CD14-positive monocyte (primary cell): Measurements from ENCODE around the gene SPATA13. TPM values are rescaled to one million over a fixed set of nuclear protein-coding genes. Genes with fewer than 3 reads are reported as not detected.

ENCODE experiments used
- DNase-seq, 3 donors: peaks; one replicate each; pipeline ENCODE4 v3.0.0-alpha.2; 2011 to 2022
- H2AFZ ChIP-seq: 2 replicates; pipeline ENCODE4 v1.6.0; 2012; ENCODE audit warnings: mild to moderate bottlenecking, low read depth, low read length, inconsistent platforms; ENCODE audit not compliant: insufficient read depth, poor library complexity, severe bottlenecking
- H3K27ac ChIP-seq, 2 donors: 1 replicate in 1 of 2; 2 replicates in 1 of 2; pipeline ENCODE4 v1.5.1; 2012 to 2013; ENCODE audit warnings: low read length in 2 of 2, control low read depth in 1 of 2, inconsistent platforms in 1 of 2, low read depth in 1 of 2, mild to moderate bottlenecking in 1 of 2
- H3K27me3 ChIP-seq, 2 donors: one replicate each; pipeline versions ENCODE4 v1.6.0 to v1.6.1; 2011 to 2013; ENCODE audit warnings: low read length in 2 of 2; ENCODE audit not compliant: control insufficient read depth in 2 of 2, insufficient read depth in 2 of 2
- H3K36me3 ChIP-seq, 2 donors: replicated peaks in 1 of 2; 1 replicate in 1 of 2; 2 replicates in 1 of 2; pipeline versions ENCODE4 v1.5.1 to v1.6.1; 2012 to 2013; ENCODE audit warnings: low read length in 2 of 2, control low read depth in 1 of 2, inconsistent platforms in 1 of 2, mild to moderate bottlenecking in 1 of 2; ENCODE audit not compliant: insufficient read depth in 2 of 2, control insufficient read depth in 1 of 2
- H3K4me1 ChIP-seq, 2 donors: 1 replicate in 1 of 2; 2 replicates in 1 of 2; pipeline versions ENCODE4 v1.5.1 to v1.6.1; 2012 to 2013; ENCODE audit warnings: low read length in 2 of 2, control low read depth in 1 of 2, inconsistent platforms in 1 of 2, mild to moderate bottlenecking in 1 of 2, moderate library complexity in 1 of 2; ENCODE audit not compliant: insufficient read depth in 2 of 2, control insufficient read depth in 1 of 2
- H3K4me2 ChIP-seq: replicated peaks from 2 replicates; pipeline ENCODE3; 2012; ENCODE audit warnings: low read length, moderate library complexity, mild to moderate bottlenecking; ENCODE audit not compliant: poor library complexity, severe bottlenecking; ENCODE audit errors: extremely low read depth
- H3K4me3 ChIP-seq, 3 experiments: fragments of 200-600 bp in 1 of 3; sonication (generic) in 1 of 3; replicated peaks in 1 of 3; 1 replicate in 2 of 3; 2 replicates in 1 of 3; pipeline ENCODE4 v1.5.1; 2011 to 2013; ENCODE audit warnings: low read length in 3 of 3, mild to moderate bottlenecking in 3 of 3, control low read depth in 2 of 3, low read depth in 2 of 3, inconsistent platforms in 1 of 3, moderate library complexity in 1 of 3
- H3K79me2 ChIP-seq: 2 replicates; pipeline ENCODE4 v1.6.0; 2012; ENCODE audit warnings: mild to moderate bottlenecking, control low read depth, inconsistent platforms, low read length, moderate library complexity; ENCODE audit not compliant: insufficient read depth
- H3K9ac ChIP-seq: 2 replicates; pipeline ENCODE4 v1.6.0; 2017; ENCODE audit warnings: low read length, mild to moderate bottlenecking; ENCODE audit not compliant: insufficient read depth, poor library complexity, severe bottlenecking
- H3K9me3 ChIP-seq, 2 donors: replicated peaks in 1 of 2; 1 replicate in 1 of 2; 2 replicates in 1 of 2; pipeline versions ENCODE4 v1.5.1 to v1.6.1; 2012 to 2013; ENCODE audit warnings: low read length in 2 of 2, control low read depth in 1 of 2; ENCODE audit not compliant: control insufficient read depth in 1 of 2, insufficient read depth in 1 of 2
- H4K20me1 ChIP-seq: 2 replicates; pipeline ENCODE4 v1.6.0; 2012; ENCODE audit warnings: mild to moderate bottlenecking, low read length, control low read depth, moderate library complexity; ENCODE audit not compliant: insufficient read depth
- H3K27ac Mint-ChIP-seq, 7 donors: one replicate each; pipeline ENCODE4 v1.8.0; 2020; ENCODE audit warnings: mild to moderate bottlenecking in 7 of 7, mixed read lengths in 7 of 7, moderate library complexity in 6 of 7, inconsistent platforms in 2 of 7
- H3K27me3 Mint-ChIP-seq, 3 donors: one replicate each; pipeline ENCODE4 v1.8.0; 2021 to 2022; ENCODE audit warnings: low read depth in 3 of 3, mild to moderate bottlenecking in 3 of 3, mixed read lengths in 3 of 3, moderate library complexity in 3 of 3, inconsistent platforms in 1 of 3
- H3K36me3 Mint-ChIP-seq, 2 donors: one replicate each; pipeline ENCODE4 v1.8.0; 2020; ENCODE audit warnings: mixed read lengths in 2 of 2, inconsistent platforms in 1 of 2, mild to moderate bottlenecking in 1 of 2
- H3K4me1 Mint-ChIP-seq: one replicate; pipeline ENCODE4 v1.8.0; 2020; ENCODE audit warnings: mild to moderate bottlenecking, mixed read lengths
- H3K4me3 Mint-ChIP-seq, 2 donors: one replicate each; pipeline ENCODE4 v1.8.0; 2020; ENCODE audit warnings: mild to moderate bottlenecking in 2 of 2, mixed read lengths in 2 of 2, moderate library complexity in 1 of 2
- H3K9me3 Mint-ChIP-seq, 7 donors: one replicate each; pipeline ENCODE4 v1.8.0; 2020 to 2022; ENCODE audit warnings: mixed read lengths in 7 of 7, mild to moderate bottlenecking in 6 of 7, moderate library complexity in 6 of 7, inconsistent platforms in 2 of 7
- WGBS: methylation state at CpG from one replicate; pipeline ENCODE4 v1.1.5; 2013; ENCODE audit warnings: missing lambda C conversion rate; ENCODE audit not compliant: insufficient coverage; 5-methylcytosine and 5-hydroxymethylcytosine counted together
- intact Hi-C, 2 donors: fragments of 100-400 bp; cut with micrococcal nuclease; formaldehyde crosslinking; loops; one replicate each; pipeline versions ENCODE4 v1.15.0 to v1.15.1; 2023
- polyA plus RNA-seq, 3 donors: library from polyadenylated mRNA; depleted of rRNA in 1 of 3; unstranded in 2 of 3; stranded (reverse) in 1 of 3; fragments of 300-500 nt in 2 of 3; fragments of >200 nt in 1 of 3; fragmentation: Illumina TruSeq in 2 of 3; gene quantifications; 1 replicate in 2 of 3; 2 replicates in 1 of 3; pipeline ENCODE4 v1.2.3, GENCODE V29; 2012 to 2021
- TF ChIP-seq, protein P1 (sequence below): fragments of 200-600 bp; IDR thresholded peaks from one replicate; pipeline ENCODE4 v1.8.0; 2022; ENCODE audit warnings: antibody characterized with exemption, mild to moderate bottlenecking

Gene SPATA13
- polyA plus RNA-seq, 3 donors, result 9.3 to 44.7 (median 11.6) TPM

DNA sequence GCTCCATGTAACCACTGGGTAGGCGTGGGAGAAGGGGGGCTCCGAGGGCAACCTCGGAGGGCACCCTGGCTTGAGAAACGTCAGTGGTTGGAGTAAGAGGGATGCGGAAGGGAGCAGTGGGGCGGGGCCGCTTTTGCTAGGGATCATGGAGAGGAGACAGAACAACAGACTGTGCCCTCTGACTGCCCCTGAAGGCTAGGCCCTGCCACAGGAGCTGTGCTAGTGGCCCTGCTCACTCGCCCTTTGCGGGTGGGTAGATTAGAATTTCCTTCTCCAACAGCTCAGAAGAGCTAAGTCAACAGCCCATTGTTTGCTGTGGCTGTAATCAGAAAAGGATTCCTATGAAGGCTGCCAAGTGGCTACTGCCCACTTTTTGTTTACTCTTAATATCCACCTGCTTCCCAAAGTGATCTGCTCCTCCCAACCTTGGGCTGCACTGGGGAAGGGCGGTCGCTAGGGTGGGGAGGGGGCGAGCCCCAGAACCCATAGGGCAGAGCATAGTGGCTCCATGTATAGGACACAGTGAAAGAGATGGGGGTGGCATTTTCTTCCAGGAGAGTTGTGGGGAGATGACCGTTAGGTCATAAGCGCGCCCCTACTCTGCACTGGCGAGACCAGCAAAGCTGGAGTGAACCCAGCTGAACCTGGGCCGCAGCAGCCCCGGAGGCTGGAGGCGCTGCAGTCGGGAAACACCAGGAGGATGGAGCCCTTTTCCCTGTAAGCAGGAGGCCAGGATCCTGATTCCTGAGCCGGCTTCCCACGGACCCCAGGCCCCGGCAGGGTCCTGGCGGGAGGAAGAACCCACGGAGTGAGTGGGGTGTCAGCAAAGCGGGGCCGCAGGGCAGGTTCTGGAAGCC lies 146.9 kb downstream of the SPATA13 start:
- H3K9me3 Mint-ChIP-seq, result no peaks in the 10 kb centered on the region
- peak overlapping the region in 2 of 7 donors; percentile 31 to 54 for H3K27ac Mint-ChIP-seq
- no peak overlapping the region for H3K4me3 ChIP-seq
- no peaks in the 10 kb centered on the region for H3K9me3 ChIP-seq
- no peaks in the 10 kb centered on the region for H3K27me3 ChIP-seq
- no peak overlapping the region for H3K9ac ChIP-seq
- DNase-seq, result no peak
- peaks cover 0 to 17% (median 16%) of the 10 kb centered on the region in 3 donors for H3K27me3 Mint-ChIP-seq
- no peak overlapping the region for H3K4me2 ChIP-seq
- H4K20me1 ChIP-seq, result no peaks in the 10 kb centered on the region
- no peaks in the 10 kb centered on the region for H3K4me1 ChIP-seq
- H3K36me3 ChIP-seq, result peaks cover 28 to 39% of the 10 kb centered on the region in 2 donors
- H3K27ac ChIP-seq, result no peak overlapping the region
- TF ChIP-seq, protein P1, sequence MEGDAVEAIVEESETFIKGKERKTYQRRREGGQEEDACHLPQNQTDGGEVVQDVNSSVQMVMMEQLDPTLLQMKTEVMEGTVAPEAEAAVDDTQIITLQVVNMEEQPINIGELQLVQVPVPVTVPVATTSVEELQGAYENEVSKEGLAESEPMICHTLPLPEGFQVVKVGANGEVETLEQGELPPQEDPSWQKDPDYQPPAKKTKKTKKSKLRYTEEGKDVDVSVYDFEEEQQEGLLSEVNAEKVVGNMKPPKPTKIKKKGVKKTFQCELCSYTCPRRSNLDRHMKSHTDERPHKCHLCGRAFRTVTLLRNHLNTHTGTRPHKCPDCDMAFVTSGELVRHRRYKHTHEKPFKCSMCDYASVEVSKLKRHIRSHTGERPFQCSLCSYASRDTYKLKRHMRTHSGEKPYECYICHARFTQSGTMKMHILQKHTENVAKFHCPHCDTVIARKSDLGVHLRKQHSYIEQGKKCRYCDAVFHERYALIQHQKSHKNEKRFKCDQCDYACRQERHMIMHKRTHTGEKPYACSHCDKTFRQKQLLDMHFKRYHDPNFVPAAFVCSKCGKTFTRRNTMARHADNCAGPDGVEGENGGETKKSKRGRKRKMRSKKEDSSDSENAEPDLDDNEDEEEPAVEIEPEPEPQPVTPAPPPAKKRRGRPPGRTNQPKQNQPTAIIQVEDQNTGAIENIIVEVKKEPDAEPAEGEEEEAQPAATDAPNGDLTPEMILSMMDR, result no peak
- intact Hi-C loops, result no loop called here
- H3K4me1 Mint-ChIP-seq, result no peaks in the 10 kb centered on the region
- no peak overlapping the region for H2AFZ ChIP-seq
- WGBS, result 96% methylated on average over 24 of the region's 27 CpGs
- H3K79me2 ChIP-seq, result no peaks in the 10 kb centered on the region
- peaks cover 37 to 38% of the 10 kb centered on the region in 2 donors for H3K36me3 Mint-ChIP-seq
- no peak overlapping the region for H3K4me3 Mint-ChIP-seq

DNA sequence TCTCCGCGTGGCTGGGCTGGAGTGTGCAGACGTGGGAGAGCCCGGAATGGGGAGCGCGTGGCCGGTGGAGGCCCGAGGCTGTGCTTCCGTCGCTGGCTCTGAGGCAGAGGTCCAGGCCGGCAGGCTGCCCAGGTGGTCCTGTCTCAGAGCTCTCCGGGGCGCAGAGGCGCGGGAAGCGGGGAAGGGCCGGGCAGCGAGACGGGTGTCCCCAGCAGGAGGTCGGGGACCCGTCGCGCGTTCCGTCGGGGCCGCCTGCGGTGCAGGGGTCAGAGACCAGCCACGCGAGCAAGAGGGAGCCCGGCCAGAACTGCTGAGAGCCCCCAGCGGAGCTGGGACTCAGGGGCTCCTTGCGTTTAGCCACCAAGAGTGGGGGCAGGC lies 147.5 kb downstream of the SPATA13 start:
- H3K9me3 ChIP-seq, result no peaks in the 10 kb centered on the region
- intact Hi-C loops, result no loop called here
- no peak overlapping the region for H3K4me2 ChIP-seq
- TF ChIP-seq, protein P1, result no peak
- WGBS, result 81% methylated on average over 33 of the region's 33 CpGs
- Mint-ChIP-seq H3K4me3 (no peak overlapping the region), H3K9me3 (no peaks in the 10 kb centered on the region), H3K27me3 (peaks cover 2 to 17% (median 16%) of the 10 kb centered on the region in 3 donors), H3K27ac (no peak overlapping the region), H3K36me3 (peaks cover 31 to 32% of the 10 kb centered on the region in 2 donors), H3K4me1 (no peaks in the 10 kb centered on the region)
- H3K27ac ChIP-seq, result no peak overlapping the region
- H3K27me3 ChIP-seq, result no peaks in the 10 kb centered on the region
- no peaks in the 10 kb centered on the region for H4K20me1 ChIP-seq
- peaks cover 22 to 33% of the 10 kb centered on the region in 2 donors for H3K36me3 ChIP-seq
- no peak overlapping the region for H2AFZ ChIP-seq
- no peak overlapping the region for H3K9ac ChIP-seq
- no peaks in the 10 kb centered on the region for H3K79me2 ChIP-seq
- H3K4me3 ChIP-seq, result no peak overlapping the region
- H3K4me1 ChIP-seq, result no peaks in the 10 kb centered on the region
- DNase-seq, result no peak
